Vagina (tissue), 2 donors: ENCODE data around the gene RNF223. TPM values are rescaled to one million over a fixed set of nuclear protein-coding genes. Genes with fewer than 3 reads are reported as not detected.

ENCODE experiments used
- DNase-seq, 2 donors: peaks; one replicate each; pipeline ENCODE4 v3.0.0-alpha.2; 2017; ENCODE audit errors: extremely low spot score in 2 of 2
- H3K27ac ChIP-seq: fragments of 200-600 bp; sonication (generic); one replicate; pipeline ENCODE4 v1.5.1; 2019
- H3K27me3 ChIP-seq: fragments of 200-600 bp; sonication (generic); one replicate; pipeline ENCODE4 v1.5.1; 2019
- H3K36me3 ChIP-seq, 2 donors: fragments of 200-600 bp; sonication (generic); one replicate each; pipeline ENCODE4 v1.5.1; 2017 to 2019
- H3K4me1 ChIP-seq: fragments of 200-600 bp; sonication (generic); one replicate; pipeline ENCODE4 v1.5.1; 2019
- H3K4me3 ChIP-seq, 2 donors: fragments of 200-600 bp; sonication (generic); 1 replicate in 1 of 2; 2 replicates in 1 of 2; pipeline ENCODE4 v1.5.1; 2016 to 2019
- H3K9me3 ChIP-seq: fragments of 200-600 bp; sonication (generic); one replicate; pipeline ENCODE4 v1.5.1; 2019
- POLR2A ChIP-seq, 2 donors: fragments of 450-650 bp; IDR thresholded peaks; one replicate each; pipeline ENCODE4 v1.6.1; 2017; ENCODE audit warnings: antibody characterized with exemption in 2 of 2, mild to moderate bottlenecking in 2 of 2, moderate library complexity in 2 of 2
- POLR2AphosphoS5 ChIP-seq, 2 donors: sonication (generic); formaldehyde crosslinking; IDR thresholded peaks; one replicate each; pipeline ENCODE4 v1.9.0; 2017; ENCODE audit warnings: antibody characterized with exemption in 2 of 2, mild to moderate bottlenecking in 2 of 2, low read depth in 1 of 2; ENCODE audit not compliant: insufficient read depth in 1 of 2
- intact Hi-C: fragments of 100-400 bp; cut with DNase I; formaldehyde crosslinking; loops from one replicate; pipeline ENCODE4 v1.15.1; 2023
- total RNA-seq: library from RNA; depleted of rRNA; stranded (reverse); fragments of >200 nt; gene quantifications from one replicate; pipeline ENCODE4 v1.2.3, GENCODE V29; 2016
- TF ChIP-seq, protein P1 (sequence below), 3 experiments: fragments of 450-650 bp in 2 of 3; fragments of 200-600 bp in 1 of 3; sonication (generic) in 1 of 3; IDR thresholded peaks; one replicate each; pipeline ENCODE4 v1.5.1; 2017 to 2019; ENCODE audit warnings: antibody characterized with exemption in 3 of 3, mild to moderate bottlenecking in 2 of 3, moderate library complexity in 2 of 3

The RNF223 gene
- total RNA-seq, 1 donor from 2014 or later, result 4.9 TPM

DNA sequence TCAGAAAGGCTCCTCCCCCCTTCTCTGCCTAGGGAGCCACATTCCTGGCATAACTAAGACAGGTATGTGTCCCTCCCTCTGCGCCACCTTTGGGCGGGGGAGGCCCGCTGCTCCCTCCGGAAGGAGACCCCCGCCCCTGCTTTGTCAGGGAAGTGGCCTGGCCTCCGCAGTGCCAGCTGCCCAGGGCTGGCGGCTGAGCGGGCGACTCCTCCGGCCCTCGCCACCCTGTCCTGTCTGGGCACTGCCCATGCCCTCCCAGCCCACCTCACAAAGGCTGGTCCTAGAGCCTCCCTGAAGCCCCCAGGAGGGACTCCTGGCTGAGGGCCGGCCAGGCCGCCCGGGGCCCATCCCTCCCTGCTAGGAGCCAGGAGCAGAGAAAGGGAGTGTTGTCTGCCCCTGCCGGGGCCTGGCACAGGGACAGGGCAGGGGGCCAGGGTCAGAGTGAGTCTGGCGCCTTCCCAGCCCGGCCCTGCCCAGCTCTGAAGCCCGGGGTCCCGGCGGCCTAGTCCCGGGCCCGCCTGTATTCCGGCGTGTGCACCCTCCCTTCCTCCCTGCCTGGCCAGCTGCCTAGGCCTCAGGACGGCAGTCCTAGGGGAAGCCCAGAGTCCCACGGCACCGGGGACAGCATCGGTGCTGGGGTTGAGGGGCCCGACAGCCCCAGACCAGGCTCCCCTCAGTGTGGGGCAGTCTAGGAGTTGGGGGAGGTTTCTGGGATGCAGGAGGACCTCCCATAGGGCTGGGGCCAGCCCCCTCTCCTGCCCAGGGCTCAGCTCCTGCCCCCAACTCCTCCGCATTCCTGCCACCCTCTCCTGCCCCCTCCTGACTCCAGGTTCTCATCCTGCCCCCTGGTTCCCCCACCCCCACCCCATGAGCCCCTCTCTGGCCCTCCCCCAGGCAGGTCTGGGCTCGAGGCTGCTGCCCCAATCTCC lies 49.1 kb downstream of the RNF223 start:
- Histone ChIP-seq H3K36me3 (no peaks in the 10 kb centered on the region), H3K27me3 (no peaks in the 10 kb centered on the region), H3K27ac (peak overlapping the region; percentile 44), H3K4me1 (peaks cover 42% of the 10 kb centered on the region), H3K9me3 (no peaks in the 10 kb centered on the region), H3K4me3 (peak overlapping the region in 1 of 2 donors; percentile 11)
- intact Hi-C loops, result no loop called here
- no peak for DNase-seq
- peak in 1 of 2 donors; percentile 24 for TF ChIP-seq POLR2AphosphoS5 (IDR thresholded peaks at IDR 0.05; ENCODE audit: insufficient read depth in 1 of 2, low read depth in 1 of 2)
- TF ChIP-seq POLR2A (IDR thresholded peaks at IDR 0.05), result no peak

DNA sequence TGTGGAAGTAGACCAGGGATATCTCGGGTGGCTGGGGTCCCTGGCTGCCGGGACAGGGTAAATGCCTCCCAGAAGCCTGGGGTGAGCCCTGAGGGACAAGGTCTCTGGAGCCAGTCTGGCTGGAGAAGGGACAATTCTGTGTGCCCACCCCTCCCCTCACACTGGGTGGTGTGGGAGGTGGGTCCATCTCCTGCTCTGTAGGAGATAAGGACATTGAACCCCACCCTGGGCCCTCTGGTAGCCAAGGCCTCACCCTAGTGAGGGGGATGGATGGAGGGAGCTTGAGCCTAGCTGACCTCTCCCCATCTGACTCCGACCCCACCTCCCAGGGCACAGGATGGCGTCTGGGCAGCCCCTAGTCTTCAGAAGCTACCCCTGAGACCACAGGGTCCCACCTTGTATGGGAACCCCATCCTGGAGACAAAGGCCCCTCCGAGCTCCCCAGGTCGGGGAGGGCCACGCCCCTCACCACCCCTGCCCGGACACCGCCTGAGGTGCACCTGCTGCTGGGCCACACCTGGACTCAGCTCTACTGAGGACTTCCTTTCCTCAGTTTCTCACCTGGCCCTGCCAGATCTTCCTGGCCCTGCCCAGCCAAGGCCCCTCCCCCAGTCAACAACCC lies 49.8 kb downstream of the RNF223 start:
- no peak for DNase-seq
- intact Hi-C loops, result no loop called here
- Histone ChIP-seq H3K36me3 (no peaks in the 10 kb centered on the region), H3K27ac (no peak overlapping the region), H3K27me3 (no peaks in the 10 kb centered on the region), H3K4me1 (peaks cover 42% of the 10 kb centered on the region), H3K9me3 (no peaks in the 10 kb centered on the region), H3K4me3 (no peak overlapping the region)
- TF ChIP-seq POLR2A (IDR thresholded peaks at IDR 0.05), result no peak
- TF ChIP-seq POLR2AphosphoS5 (IDR thresholded peaks at IDR 0.05; ENCODE audit: insufficient read depth in 1 of 2, low read depth in 1 of 2), result no peak
- TF ChIP-seq, protein P1, sequence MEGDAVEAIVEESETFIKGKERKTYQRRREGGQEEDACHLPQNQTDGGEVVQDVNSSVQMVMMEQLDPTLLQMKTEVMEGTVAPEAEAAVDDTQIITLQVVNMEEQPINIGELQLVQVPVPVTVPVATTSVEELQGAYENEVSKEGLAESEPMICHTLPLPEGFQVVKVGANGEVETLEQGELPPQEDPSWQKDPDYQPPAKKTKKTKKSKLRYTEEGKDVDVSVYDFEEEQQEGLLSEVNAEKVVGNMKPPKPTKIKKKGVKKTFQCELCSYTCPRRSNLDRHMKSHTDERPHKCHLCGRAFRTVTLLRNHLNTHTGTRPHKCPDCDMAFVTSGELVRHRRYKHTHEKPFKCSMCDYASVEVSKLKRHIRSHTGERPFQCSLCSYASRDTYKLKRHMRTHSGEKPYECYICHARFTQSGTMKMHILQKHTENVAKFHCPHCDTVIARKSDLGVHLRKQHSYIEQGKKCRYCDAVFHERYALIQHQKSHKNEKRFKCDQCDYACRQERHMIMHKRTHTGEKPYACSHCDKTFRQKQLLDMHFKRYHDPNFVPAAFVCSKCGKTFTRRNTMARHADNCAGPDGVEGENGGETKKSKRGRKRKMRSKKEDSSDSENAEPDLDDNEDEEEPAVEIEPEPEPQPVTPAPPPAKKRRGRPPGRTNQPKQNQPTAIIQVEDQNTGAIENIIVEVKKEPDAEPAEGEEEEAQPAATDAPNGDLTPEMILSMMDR (IDR thresholded peaks at IDR 0.05), result no peak

DNA sequence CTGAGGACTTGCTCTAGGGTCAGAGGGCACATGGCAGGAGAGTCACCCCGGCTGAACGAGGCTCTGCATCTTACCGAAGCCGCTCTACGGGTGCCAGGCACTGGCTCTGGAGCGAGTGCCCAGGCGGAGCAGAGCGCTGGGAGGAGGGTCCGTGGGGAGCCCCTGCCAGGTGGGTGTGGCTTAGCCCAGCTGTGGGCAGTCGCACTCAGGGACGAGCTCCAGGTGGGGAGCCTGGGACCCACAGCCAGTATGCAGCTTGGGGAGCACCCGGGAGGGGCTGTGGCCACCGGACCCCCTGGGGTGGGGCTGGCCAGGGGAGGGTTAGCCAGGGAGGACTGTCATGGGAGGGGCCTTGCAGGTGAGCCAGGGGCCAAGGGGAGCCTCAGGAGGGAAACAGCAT lies 50.4 kb downstream of the RNF223 start:
- no peaks in the 10 kb centered on the region for H3K27me3 ChIP-seq
- H3K4me1 ChIP-seq, result peaks cover 47% of the 10 kb centered on the region
- no peaks in the 10 kb centered on the region for H3K36me3 ChIP-seq
- TF ChIP-seq POLR2AphosphoS5 (IDR thresholded peaks at IDR 0.05; ENCODE audit: insufficient read depth in 1 of 2, low read depth in 1 of 2) (no peak), POLR2A (IDR thresholded peaks at IDR 0.05) (no peak)
- TF ChIP-seq, protein P1 (IDR thresholded peaks at IDR 0.05), result no peak
- DNase-seq, result no peak
- H3K4me3 ChIP-seq, result no peak overlapping the region
- intact Hi-C loops, result no loop called here
- H3K27ac ChIP-seq, result no peak overlapping the region
- H3K9me3 ChIP-seq, result no peaks in the 10 kb centered on the region

DNA sequence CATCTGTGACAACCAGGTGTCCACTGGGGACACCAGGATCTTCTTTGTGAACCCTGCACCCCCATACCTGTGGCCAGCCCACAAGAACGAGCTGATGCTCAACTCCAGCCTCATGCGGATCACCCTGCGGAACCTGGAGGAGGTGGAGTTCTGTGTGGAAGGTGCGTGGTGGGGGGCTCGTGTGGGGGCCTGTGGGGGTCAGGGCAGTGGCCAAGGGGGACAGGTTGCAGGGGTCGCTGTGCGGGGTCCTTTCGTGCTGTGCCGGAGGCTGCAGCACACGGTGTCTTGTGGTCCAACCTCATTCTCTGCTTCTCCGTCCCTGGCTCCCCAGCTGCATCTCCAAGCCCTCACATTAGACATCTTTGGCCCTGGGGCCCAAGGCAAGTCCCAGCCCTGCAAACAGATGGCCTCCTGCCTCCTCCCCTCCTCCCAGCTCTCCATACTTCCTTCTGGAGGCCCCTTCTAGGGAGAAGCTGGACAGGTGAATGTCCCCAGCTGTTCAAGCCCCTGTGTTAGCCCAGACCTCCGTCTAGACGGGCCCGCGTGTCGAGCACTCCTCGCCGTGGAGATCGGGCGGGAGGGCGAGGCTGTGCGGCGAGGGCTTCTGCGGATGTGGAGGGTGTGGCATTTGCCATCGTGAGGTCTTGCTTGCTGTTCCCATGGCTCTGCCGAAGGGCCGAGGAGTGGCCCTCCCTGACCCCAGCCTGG lies 51.6 kb downstream of the RNF223 start:
- Histone ChIP-seq H3K27ac (no peak overlapping the region), H3K4me3 (no peak overlapping the region), H3K36me3 (no peaks in the 10 kb centered on the region), H3K27me3 (no peaks in the 10 kb centered on the region), H3K4me1 (peaks cover 48% of the 10 kb centered on the region), H3K9me3 (no peaks in the 10 kb centered on the region)
- TF ChIP-seq, protein P1 (IDR thresholded peaks at IDR 0.05), result no peak
- TF ChIP-seq POLR2A (IDR thresholded peaks at IDR 0.05), result no peak
- no peak for TF ChIP-seq POLR2AphosphoS5 (IDR thresholded peaks at IDR 0.05; ENCODE audit: insufficient read depth in 1 of 2, low read depth in 1 of 2)
- DNase-seq, result no peak
- intact Hi-C loops, result no loop called here

DNA sequence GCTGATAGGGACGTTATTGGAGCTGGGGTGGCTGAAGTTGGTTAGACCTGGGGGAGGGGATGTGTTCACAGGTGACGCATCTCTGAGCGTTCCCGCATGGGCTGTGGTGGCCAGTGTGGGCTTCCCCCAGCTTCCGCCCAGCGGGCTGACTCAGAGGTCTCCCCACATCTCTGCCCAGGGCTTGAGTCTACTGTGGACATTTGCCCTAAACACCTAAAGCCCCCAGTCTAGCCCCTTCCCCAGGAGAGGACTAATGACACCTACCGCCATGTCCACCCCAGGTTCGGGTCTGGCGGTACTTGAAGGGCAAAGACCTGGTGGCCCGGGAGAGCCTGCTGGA lies 52.2 kb downstream of the RNF223 start:
- no peak for TF ChIP-seq POLR2A (IDR thresholded peaks at IDR 0.05)
- peaks cover 46% of the 10 kb centered on the region for H3K4me1 ChIP-seq
- no peak for DNase-seq
- no peaks in the 10 kb centered on the region for H3K36me3 ChIP-seq
- no peaks in the 10 kb centered on the region for H3K9me3 ChIP-seq
- H3K4me3 ChIP-seq, result no peak overlapping the region
- no peak overlapping the region for H3K27ac ChIP-seq
- H3K27me3 ChIP-seq, result no peaks in the 10 kb centered on the region
- intact Hi-C loops, result no loop called here
